ENCODE data around the gene ALOXE3.

ALOXE3 gene

DNA sequence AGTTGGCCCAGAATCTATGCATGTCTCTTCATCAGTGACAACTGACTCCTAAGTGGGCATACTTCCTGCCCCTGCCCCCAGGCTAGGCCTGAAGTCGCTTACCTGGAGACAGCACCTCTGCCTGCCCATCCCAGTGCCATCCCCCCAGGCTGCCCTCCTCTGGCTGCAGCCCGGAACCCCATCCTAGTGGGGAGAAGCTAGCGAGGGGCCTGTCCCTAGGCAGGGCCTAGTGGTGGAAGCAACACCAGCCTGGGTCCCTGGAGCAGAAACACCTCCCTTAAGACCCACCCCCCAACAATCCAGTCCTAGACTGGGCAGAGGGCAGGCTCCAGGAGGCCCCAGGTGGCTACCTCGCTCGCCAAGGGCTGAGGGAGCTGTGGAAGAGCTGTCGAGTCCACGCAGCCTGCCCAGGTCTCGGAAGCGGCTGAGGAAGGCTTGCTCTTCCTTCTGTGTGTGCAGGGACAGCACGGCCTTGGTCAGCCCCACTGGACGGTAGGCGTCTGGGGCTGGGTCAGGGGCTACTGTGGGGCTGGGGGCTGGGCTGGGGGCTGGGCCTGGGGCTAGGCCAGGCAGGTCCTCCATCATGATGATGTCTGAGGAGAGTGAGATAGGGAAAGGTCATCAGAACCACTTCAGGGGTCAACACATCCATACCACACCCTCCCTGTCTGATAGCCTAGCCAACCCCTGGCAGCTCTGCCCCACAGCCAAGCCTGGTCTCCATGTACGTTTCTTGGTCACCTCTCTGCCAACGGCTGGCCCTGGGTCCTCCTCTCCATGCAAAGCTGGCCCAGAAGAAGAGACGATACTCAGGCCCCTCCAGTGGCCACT is 26.3 kb upstream of the ALOXE3 start:
- DNase-seq (ENCODE audit: low read depth) = no peak
- TF ChIP-seq, protein P1, sequence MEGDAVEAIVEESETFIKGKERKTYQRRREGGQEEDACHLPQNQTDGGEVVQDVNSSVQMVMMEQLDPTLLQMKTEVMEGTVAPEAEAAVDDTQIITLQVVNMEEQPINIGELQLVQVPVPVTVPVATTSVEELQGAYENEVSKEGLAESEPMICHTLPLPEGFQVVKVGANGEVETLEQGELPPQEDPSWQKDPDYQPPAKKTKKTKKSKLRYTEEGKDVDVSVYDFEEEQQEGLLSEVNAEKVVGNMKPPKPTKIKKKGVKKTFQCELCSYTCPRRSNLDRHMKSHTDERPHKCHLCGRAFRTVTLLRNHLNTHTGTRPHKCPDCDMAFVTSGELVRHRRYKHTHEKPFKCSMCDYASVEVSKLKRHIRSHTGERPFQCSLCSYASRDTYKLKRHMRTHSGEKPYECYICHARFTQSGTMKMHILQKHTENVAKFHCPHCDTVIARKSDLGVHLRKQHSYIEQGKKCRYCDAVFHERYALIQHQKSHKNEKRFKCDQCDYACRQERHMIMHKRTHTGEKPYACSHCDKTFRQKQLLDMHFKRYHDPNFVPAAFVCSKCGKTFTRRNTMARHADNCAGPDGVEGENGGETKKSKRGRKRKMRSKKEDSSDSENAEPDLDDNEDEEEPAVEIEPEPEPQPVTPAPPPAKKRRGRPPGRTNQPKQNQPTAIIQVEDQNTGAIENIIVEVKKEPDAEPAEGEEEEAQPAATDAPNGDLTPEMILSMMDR (conservative IDR thresholded peaks at IDR 0.05; ENCODE audit: low read depth, low read length) = no peak
- H3K4me3 ChIP-seq (ENCODE audit: low read depth, low read length) = no peak overlapping the region

DNA sequence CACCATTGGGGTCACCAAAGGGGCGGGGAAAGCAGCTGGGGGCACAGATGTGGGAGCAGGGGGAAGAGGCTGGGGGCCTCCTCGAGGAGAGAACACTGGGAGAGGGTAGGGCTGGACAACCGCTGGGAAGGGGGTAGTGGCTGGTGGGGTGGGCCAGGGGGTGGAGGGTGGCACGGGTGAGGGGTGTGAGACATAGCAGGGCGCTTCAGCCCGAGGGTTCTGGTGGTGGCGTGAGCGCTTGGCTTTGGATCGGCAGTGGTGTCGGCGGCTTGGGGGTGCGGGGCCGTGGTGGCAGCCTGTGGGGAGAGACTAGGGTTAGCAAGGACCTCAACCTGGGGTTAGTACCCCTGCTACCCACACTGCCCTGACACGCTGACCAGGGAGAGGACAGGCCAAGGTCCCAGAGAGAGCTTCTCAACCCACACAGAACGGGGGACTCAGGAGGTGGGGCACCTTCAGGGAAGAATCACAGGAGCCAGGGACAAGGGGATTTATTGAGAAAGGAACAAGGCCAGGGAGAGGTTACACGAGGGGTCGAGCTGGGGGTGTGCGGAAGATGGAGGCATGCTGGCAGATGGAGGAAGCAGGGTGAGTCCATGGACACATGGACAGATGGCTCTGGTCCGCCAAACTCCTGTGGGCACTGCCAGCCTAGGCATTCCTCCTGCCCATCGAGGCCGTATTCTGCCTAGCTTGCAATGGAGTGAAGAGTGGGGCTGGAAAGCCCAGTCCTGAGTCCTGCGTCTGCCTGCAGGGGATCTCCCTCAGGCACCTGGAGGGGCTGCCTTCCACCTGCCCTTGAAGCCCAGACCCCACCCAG is 25.5 kb upstream of the ALOXE3 start:
- H3K4me3 ChIP-seq (ENCODE audit: low read depth, low read length) = no peak overlapping the region
- TF ChIP-seq, protein P1 (conservative IDR thresholded peaks at IDR 0.05; ENCODE audit: low read depth, low read length) = no peak
- no peak for DNase-seq (ENCODE audit: low read depth)

DNA sequence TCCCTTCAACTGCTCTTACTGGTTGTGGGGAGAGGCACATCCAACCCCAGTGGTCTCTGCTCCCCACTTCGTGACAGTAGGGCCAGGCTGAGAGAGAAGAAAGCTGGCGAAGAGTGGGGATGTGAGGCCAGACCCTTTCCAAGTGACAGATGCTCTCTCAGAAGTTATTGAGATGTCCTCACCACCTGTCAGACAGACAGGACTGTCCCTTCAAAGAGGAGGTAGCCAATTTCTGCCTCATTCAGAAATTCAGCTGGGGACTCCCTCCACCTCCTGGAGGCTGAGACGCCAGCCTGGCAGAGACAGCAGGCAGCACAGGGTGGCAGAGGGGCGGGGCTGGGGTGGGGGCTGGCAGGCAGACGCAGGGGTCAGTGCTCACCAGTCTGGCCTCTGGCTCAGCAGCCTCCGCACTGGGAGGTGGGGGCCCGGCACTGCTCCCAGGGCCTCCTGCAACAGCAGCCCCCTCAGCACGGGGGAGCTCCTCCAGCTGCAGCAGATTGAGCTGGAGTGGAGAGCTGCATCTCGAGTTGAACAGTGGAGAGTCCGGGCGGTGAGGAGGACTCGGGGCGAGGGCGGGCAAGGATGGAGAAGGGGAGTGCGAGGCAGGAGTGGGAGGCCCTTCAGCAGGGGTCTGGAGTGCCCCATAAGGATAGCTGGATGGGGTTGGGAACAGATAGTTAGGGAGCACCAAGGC is 24.7 kb upstream of the ALOXE3 start:
- no peak for DNase-seq (ENCODE audit: low read depth)
- no peak overlapping the region for H3K4me3 ChIP-seq (ENCODE audit: low read depth, low read length)
- TF ChIP-seq, protein P1 (conservative IDR thresholded peaks at IDR 0.05; ENCODE audit: low read depth, low read length) = no peak

DNA sequence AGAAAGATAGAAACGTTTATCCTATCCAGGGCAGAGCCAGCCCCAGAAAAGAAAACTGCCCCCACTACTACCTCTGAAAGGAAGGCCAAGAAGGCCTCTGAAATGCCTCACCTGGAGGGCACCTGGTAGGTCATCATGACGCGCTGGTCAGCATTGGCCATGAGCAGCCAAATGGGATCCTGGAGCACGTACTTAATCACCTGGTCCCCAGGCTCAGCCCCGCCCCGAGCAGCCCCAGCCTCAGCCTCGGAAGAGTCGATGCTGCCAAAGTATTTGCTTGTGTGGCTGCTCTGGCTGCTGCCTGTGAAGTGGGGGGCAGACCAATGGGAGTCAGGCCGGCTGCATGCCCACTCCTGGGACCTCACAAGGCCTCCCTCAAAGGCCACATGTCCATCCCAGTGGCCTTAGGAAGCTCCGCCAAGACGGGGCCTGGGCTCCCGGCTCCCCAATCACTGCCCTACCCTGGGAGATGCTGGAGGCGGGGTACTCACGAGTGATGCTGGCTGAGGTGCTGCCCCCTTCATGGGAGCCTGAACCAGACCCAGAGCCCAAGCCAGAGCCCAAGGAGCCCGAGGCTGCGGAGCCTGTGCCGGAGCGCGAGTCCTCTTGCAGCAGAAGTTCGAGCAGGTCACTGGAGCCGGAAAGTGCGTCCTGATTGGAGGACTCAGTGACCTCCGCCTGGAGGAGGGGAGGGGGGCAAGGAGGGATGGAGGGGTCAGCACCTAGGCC is 24.0 kb upstream of the ALOXE3 start:
- H3K4me3 ChIP-seq (ENCODE audit: low read depth, low read length) = no peak overlapping the region
- TF ChIP-seq, protein P1 (conservative IDR thresholded peaks at IDR 0.05; ENCODE audit: low read depth, low read length) = no peak

DNA sequence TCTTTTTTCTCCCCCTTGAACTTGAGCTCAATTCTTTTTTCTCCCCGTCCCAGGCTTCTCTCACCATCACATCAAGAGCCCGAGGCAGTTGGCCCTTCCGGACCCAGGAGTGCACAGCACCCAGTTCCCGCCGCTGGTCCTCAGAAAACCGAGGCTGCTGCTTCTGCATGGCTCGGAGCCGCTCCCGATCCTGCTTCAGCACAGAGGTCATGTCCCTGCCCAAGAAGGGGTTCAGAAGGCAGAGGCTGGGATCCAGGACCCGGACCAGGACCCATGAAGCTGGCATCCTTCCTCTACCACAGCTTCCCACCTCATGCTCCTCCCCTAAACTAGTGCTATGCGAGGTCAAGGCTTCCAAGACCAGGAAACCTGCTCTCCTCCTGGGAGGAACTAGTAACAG is 23.4 kb upstream of the ALOXE3 start:
- TF ChIP-seq, protein P1 (conservative IDR thresholded peaks at IDR 0.05; ENCODE audit: low read depth, low read length) = no peak
- DNase-seq (ENCODE audit: low read depth) = no peak
- no peak overlapping the region for H3K4me3 ChIP-seq (ENCODE audit: low read depth, low read length)

More for the DNA sequence above, 24.0 kb upstream of the ALOXE3 start:
- no peak for DNase-seq (ENCODE audit: low read depth)

DNA sequence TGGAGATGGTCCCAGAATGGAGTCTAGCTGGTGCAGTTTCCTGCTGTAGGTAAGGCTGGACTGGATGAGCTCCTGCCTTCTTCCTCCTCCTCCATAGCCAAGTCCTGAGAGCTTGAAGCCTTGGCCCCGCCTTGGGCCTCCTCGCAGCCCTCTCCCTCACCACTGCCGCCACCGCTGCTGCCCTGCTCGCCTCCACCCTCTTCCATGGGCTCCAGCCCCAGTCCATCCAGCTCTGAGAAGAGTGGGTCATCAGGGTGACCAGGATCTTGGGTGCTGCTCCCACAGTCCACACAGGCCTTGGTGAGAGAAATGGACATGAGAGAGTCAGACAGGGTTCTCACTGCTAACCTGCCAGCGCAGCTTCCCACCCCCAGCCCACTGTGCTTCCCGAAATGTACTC is 22.7 kb upstream of the ALOXE3 start:
- DNase-seq (ENCODE audit: low read depth) = no peak
- H3K4me3 ChIP-seq (ENCODE audit: low read depth, low read length) = no peak overlapping the region
- TF ChIP-seq, protein P1 (conservative IDR thresholded peaks at IDR 0.05; ENCODE audit: low read depth, low read length) = no peak
